Eye (tissue), 1 donor: ENCODE data around the gene TPD52L2.

Experiments
- DNase-seq: peaks from one replicate; pipeline ENCODE4 v3.0.0-alpha.2; 2015

TPD52L2 gene

DNA sequence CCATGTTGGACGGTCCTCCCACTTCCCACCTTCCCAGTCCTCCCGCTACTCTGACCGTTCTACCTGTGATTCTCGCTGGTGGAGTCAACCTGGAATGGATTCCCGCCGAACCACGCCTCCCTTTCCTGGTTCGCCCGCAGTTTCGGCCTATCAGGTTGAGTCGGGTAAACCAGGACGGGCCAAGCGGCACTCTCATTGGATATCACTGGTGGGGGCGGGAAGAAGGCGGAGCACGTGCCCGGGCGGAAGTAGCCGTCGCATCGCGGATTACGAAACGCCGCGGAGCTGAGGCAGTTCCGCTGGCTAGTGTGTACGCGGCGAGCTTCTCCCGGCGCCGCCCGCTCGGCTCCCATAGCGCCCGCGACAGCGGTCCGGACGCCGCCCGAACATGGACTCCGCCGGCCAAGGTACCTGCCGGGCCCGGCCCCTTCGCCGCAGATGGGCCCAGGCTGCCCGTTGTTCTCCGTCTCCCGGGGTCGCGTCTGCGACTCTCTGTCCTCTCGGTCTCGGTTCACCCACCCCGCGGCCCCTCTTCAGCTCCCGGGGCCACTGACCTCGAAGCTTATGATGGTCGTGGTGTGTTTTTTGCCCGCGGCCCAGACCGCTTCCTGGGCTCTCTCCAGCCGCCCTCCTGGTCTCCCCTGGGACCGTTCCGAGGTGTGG is at the start of gene TPD52L2:
TPD52L2 (plus strand) TSS at position 293 of the 663 bp plus-strand sequence; CDS start at position 389, 96 bp downstream.
- DNase-seq: peak; percentile 99

- DNase-seq: no peak
These were observed 49.3 kb upstream of the TPD52L2 start for GRCh38 chr20:63815615-63816253.

DNA sequence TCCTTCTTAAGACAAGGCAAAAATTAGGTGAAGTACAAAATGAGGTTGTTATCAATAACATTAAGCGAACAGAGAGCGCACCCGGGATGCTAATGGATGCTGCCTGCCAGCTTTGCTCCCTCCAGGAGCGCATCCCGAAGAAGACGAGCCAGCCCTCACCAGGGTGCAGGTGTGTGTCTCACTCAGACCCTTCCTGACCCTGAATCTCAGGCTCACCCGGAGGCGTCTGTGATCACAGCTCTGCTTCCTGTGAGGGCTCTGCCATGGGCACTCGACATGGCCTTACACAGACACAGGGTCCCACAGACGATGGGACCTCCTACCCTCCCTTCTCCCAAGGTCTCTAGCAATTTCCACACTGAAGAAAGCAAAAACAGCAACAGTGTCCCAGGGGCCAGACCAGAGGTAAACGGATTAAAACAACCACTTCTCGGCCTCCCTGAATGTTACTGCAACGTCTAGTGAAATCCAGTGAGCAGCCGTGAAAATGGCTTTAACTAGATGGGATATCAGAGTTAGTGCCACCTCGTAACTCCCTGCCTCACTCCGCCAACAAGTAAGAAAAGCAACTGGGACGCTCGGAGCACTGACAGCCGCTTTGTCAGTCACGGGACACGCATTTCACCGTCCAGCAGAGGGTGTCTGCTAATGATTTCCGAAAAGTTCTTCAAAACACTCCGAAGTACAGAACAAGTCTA is 45.7 kb upstream of the TPD52L2 start:
- DNase-seq: no peak

GRCh38 chr20:63821811-63822210 is 43.3 kb upstream of the TPD52L2 start:
- no peak for DNase-seq

- DNase-seq: no peak
These were observed 42.8 kb upstream of the TPD52L2 start for GRCh38 chr20:63822276-63822696.

- no peak for DNase-seq
These were observed 41.3 kb upstream of the TPD52L2 start for GRCh38 chr20:63823691-63824311.

- DNase-seq: no peak
These were observed 39.5 kb upstream of the TPD52L2 start for GRCh38 chr20:63825331-63826118.

DNA sequence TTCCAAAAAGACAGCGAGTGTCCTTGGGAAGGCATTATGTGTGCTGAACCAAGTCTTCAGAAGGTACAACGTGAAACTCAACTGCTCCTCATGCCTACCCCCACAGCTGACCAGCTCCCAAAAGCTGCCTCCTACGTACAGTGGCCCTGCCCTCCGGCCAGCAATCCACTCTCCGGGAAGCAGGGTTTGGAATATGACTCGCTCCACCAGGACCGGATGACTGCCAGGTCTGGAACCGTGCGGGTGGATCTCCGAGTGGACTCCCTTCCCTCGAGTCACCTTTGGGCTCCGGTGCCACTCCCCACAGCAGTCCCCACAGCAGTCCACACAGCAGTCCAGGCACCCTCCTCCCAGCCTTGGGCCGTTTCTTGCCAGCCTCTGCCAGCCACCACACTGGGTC is 38.3 kb upstream of the TPD52L2 start:
- no peak for DNase-seq

DNA sequence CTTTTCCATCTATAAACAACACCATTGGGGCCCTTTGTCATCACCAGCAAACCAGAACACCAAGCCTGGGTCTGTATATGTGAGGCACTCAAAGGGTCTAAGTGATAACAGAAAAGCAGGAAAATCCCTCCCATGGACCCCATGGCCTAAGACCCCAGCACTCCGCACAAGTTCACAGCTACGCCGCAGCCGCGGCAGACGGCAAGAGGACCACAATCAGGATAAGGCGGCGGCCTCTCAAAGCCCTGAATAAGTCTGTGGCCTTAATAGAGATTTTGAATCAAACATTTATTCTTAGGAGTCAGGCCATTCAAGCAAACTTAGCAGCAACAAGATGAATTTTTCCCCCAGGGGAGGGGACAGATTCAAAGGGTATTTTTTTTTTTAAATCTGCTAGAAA is 36.9 kb upstream of the TPD52L2 start:
- no peak for DNase-seq

GRCh38 chr20:63828545-63828944 is 36.5 kb upstream of the TPD52L2 start:
- no peak for DNase-seq

- DNase-seq: no peak
These were observed 36.1 kb upstream of the TPD52L2 start for GRCh38 chr20:63828951-63829350.

DNA sequence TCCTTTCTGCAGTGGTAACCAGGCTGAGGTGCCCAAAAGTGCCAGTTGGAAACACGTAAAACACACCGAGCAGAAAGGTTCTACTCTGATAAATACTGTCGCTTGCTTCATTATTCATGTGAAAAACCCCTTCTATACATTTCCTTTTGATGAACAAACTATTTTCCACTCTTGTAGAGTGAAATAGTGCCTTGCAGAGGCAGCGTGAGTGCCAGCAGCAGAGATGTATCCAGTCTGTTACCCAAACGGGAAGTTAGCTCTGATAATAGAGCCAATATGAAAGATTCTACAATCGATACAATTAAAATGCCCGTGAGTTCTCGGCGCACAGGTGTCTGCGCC is 35.5 kb upstream of the TPD52L2 start:
- DNase-seq: no peak

DNA sequence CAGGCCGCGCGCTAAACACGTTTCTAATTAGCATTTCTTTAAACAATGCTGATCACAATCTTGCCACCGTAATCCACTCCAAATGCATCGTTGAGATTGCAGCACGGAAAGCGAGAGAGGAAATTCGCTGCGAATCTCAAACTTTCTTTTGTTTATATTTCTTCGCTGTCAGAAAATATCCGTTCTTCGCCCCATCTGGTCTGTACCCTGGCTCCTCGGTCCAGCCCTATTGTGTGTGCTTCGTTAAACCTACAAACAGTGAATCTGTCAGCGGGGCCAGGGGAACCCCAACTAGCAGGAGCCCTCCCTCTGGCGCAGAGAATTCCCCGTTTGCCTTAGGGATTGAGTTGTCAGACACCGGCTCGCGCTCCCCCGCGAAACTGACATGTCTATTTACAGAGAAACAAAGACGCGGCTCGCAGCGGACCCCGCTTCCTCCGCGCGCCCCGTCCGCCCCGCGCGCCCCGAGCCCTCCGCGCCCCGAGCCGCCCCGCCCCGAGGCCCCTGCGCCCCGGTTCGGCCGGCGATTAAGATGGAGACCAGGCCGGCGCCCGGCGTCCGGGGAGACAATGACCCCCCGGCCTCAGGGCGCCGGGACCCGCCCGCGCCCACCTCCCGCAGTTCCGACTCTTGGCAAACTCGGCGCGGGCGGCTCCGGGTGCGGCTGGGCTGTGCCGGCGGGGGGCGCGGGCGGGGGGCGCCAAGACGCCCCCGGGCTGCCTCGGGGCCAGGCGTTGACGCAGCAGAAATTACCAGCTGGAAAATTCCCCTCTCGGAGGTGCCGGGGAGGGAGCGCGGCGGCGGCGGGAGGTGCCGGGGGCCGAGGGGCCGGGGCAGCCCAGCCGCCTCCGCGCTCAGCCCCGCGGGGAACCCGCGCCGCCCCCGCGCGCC is 34.9 kb upstream of the TPD52L2 start:
- DNase-seq: peak; percentile 58

DNA sequence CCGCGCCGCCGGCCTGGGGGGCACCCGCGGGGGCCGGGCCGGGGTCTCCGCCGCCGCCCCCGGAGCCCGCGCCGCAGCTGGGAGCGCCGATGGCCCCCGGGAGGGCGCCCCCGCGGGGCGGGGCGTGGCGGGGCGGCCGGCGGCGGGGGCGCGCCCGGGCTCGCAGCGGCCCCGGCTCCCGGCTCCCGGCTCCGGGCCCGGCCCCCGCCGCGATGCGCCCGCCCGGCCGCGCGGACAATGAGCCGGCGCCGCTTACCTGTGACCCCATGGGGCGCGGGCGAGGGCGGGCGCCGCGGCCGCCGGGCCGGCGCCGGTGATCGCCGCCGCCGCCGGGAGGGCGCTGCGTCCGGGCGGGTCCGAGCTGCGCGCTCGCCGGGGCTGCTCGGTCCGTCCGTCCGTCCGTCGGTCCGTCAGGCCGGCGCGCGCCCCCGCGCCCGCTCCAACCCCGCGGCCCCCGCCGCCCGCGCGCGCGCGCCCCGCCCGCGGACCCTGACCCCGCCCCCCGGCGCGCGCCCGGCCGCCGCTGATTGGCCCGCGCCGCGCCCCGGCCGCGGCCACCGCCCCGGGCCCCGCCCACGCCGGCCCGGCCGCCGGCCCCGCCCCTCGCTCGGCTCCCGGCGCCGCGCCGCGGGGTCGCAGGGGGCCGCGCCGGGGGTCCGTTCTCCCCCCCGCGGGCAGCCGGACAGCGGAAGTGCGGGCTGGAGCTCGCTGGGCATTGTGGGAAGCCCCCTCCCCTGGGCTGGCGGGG is 34.1 kb upstream of the TPD52L2 start, which contains the start of gene ZBTB46:
ZBTB46 (minus strand) TSS at position 424 of the 748 bp plus-strand sequence. CDS start 40,507 bp downstream, outside the sequence.
- DNase-seq: no peak

DNA sequence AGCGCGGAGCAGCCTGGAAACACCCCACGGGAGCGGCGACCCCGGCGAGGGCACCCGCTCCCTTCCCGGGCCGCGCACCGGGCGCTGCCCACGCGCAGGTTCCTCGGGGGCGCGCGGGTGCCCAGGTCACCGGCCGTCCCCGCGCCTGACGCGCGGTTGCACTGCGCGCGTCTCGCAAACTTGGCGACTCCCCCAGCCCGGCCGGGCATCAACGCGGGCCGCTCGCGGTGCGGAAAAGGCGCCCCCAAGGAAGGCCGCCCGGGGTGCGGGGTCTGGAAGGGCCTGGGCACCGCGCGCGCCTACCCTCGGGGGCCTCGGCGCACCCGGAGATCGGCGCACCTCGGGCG is 33.5 kb upstream of the TPD52L2 start:
- DNase-seq: no peak

- peak; percentile 58 for DNase-seq
These were observed 32.9 kb upstream of the TPD52L2 start for GRCh38 chr20:63831993-63832686.

DNA sequence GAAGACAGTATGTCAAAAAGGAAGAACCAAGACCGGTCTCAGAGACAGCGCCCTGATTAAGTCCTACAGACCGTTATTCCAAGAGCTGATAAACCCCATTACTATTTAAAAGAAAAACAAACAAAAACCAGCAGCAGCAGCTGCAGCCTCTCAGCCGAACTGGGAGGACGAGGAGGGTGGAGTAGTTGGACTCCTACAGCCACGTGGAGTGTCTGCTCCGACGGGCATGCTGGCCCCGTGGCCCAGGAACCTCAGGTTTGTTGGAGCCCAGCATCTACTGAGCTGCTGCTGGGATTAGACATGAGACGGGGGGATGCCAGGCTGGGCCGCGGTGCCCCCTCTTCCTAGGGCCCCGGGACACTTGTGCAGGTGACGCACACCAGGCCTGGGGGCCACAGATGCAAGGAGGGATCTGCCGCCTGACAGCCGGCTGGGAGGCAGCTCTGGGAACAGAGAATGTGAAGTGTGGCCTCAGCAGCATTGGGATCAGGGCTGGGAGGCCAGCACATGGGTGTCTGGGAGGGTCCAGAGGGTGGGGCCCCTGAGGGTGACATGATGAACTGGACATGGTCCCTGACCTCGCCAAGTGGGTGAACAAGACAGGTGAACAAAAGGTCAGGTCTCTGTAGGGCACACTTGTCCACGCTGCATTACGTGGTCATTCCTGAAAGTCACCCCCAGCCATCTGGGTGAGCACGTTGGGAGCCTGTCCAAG is 31.1 kb upstream of the TPD52L2 start:
- DNase-seq: no peak

DNA sequence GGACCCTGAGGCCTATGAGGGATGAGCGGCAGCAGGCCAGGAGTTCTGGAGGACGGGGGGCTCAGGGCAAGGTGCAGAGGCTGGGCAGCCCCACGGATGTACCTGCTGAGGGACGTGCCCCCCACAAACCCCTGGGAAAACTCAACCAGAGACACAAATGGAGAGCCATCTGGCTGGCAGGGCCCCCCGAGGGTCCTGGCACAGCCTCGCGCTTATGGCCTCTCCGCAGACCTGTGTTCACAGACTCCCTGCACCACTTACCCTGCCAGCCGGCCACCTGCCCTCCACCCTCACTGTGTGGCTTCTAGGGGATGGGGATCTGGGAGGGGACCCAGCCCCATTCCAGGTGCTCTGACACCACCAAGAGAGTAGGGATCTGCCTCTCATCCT is 30.6 kb upstream of the TPD52L2 start:
- DNase-seq: no peak

- peak; percentile 93 for DNase-seq
These were observed 29.8 kb upstream of the TPD52L2 start for GRCh38 chr20:63835021-63835858.
